Upper lobe of left lung (tissue), 6 donors: ENCODE data around the gene MEGF8. TPM values are rescaled to one million over a fixed set of nuclear protein-coding genes. Genes with fewer than 3 reads are reported as not detected.

Experiments used
- ATAC-seq, 2 donors: fragments of 200-7000 bp; cut with Tn5 transposase; one replicate each; pipeline ENCODE4 v1.9.1; 2022; ENCODE audit warnings: mild to moderate bottlenecking in 2 of 2, moderate library complexity in 2 of 2; ENCODE audit not compliant: low FRiP score in 2 of 2
- DNase-seq, 2 donors: peaks; one replicate each; pipeline ENCODE4 v3.0.0-alpha.2; 2019 to 2020
- H3K27ac ChIP-seq, 4 donors: fragments of 200-600 bp; sonication (generic); one replicate each; pipeline ENCODE4 v1.5.1; 2016 to 2019
- H3K27me3 ChIP-seq, 4 donors: fragments of 200-600 bp; sonication (generic); one replicate each; pipeline ENCODE4 v1.5.1; 2017 to 2019
- H3K36me3 ChIP-seq, 4 donors: fragments of 200-600 bp; sonication (generic); one replicate each; pipeline ENCODE4 v1.5.1; 2016 to 2019
- H3K4me1 ChIP-seq, 4 donors: fragments of 200-600 bp; sonication (generic); one replicate each; pipeline ENCODE4 v1.5.1; 2018 to 2019
- H3K4me3 ChIP-seq, 4 donors: fragments of 200-600 bp; sonication (generic); one replicate each; pipeline ENCODE4 v1.5.1; 2017 to 2019; ENCODE audit warnings: mild to moderate bottlenecking in 2 of 4, moderate library complexity in 1 of 4
- H3K9me3 ChIP-seq, 4 donors: fragments of 200-600 bp; sonication (generic); one replicate each; pipeline ENCODE4 v1.5.1; 2018 to 2019
- CTCF ChIP-seq, 6 experiments: fragments of 450-650 bp in 4 of 6; fragments of 200-600 bp in 2 of 6; sonication (generic) in 2 of 6; IDR thresholded peaks; one replicate each; pipeline ENCODE4 v1.5.1; 2016 to 2019; ENCODE audit warnings: antibody characterized with exemption in 6 of 6
- EP300 ChIP-seq, 4 donors: sonication (generic); formaldehyde crosslinking; IDR thresholded peaks; one replicate each; pipeline ENCODE4 v1.5.1; 2017; ENCODE audit warnings: antibody characterized with exemption in 4 of 4, control low read depth in 2 of 4
- POLR2A ChIP-seq, 4 donors: fragments of 450-650 bp; IDR thresholded peaks; one replicate each; pipeline ENCODE4 v1.5.1; 2016 to 2017; ENCODE audit warnings: antibody characterized with exemption in 4 of 4, mild to moderate bottlenecking in 2 of 4
- POLR2AphosphoS5 ChIP-seq, 2 donors: sonication (generic); formaldehyde crosslinking; IDR thresholded peaks; one replicate each; pipeline ENCODE4 v1.5.1; 2017; ENCODE audit warnings: antibody characterized with exemption in 2 of 2
- WGBS, 2 donors: methylation state at CpG; one replicate each; pipeline ENCODE4 v1.1.5; 2017 to 2018; 5-methylcytosine and 5-hydroxymethylcytosine counted together
- total RNA-seq, 6 donors: library from RNA; depleted of rRNA in 4 of 6; stranded (reverse); fragments of >200 nt in 4 of 6; gene quantifications; one replicate each; pipeline versions ENCODE4 v1.1.0 to v1.2.1, GENCODE V29; 2016 to 2021
- donor health status: DM: no; HTN: no; CAD: no; lungs with moderate emphysema.
- donor health status: DM: no; HTN: yes; CAD: no; lungs with severe emphysema.

The MEGF8 gene
- total RNA-seq, 6 donors from 2014 or later = 13.7 to 30.7 (median 17.8) TPM

GRCh38 chr19:42281146-42281826 is 44.1 kb upstream of the MEGF8 start:
- Histone ChIP-seq H3K27ac (peak overlapping the region; percentile 96 to 99 (median 96)), H3K9me3 (no peaks in the 10 kb centered on the region), H3K4me1 (peaks cover 72 to 91% (median 82%) of the 10 kb centered on the region in 4 donors), H3K4me3 (peak overlapping the region; percentile 71 to 88 (median 86)), H3K27me3 (no peaks in the 10 kb centered on the region), H3K36me3 (peaks cover 0 to 5% (median 0%) of the 10 kb centered on the region in 4 donors)
- whole genome bisulfite sequencing, 2 donors = 15 to 40% methylated on average over 2 to 15 of the region's 25 CpGs
- DNase-seq (peak in 1 of 2 donors; percentile 88), ATAC-seq (peak in 1 of 2 donors; percentile 2)
- TF ChIP-seq POLR2A (IDR thresholded peaks at IDR 0.05) = peak in 2 of 4 donors; percentile 30 to 38
- TF ChIP-seq POLR2AphosphoS5 (IDR thresholded peaks at IDR 0.05) = peak in 1 of 2 donors; percentile 58
- peak in 3 of 6 experiments; percentile 6 to 21 (median 7) for TF ChIP-seq CTCF (IDR thresholded peaks at IDR 0.05)
- no peak for TF ChIP-seq EP300 (IDR thresholded peaks at IDR 0.05)

GRCh38 chr19:42281827-42282762 is 43.3 kb upstream of the MEGF8 start:
- Histone ChIP-seq H3K4me3 (peak overlapping the region in 3 of 4 donors; percentile 83 to 88 (median 88)), H3K27me3 (no peaks in the 10 kb centered on the region), H3K36me3 (peaks cover 0 to 4% (median 3%) of the 10 kb centered on the region in 4 donors), H3K27ac (peak overlapping the region; percentile 96 to 99 (median 96)), H3K4me1 (peaks cover 67 to 89% (median 80%) of the 10 kb centered on the region in 4 donors), H3K9me3 (no peaks in the 10 kb centered on the region)
- no peak for DNase-seq
- TF ChIP-seq EP300 (IDR thresholded peaks at IDR 0.05) = no peak
- no peak for TF ChIP-seq POLR2AphosphoS5 (IDR thresholded peaks at IDR 0.05)
- no peak for TF ChIP-seq CTCF (IDR thresholded peaks at IDR 0.05)
- no peak for TF ChIP-seq POLR2A (IDR thresholded peaks at IDR 0.05)
- ATAC-seq = no peak
- WGBS, 2 donors = 24 to 33% methylated on average over 4 to 7 of the region's 7 CpGs

- Histone ChIP-seq H3K27ac (peak overlapping the region; percentile 96 to 99 (median 96)), H3K36me3 (peaks cover 0 to 11% (median 10%) of the 10 kb centered on the region in 4 donors), H3K9me3 (no peaks in the 10 kb centered on the region), H3K4me3 (peak overlapping the region in 2 of 4 donors; percentile 68 to 80), H3K4me1 (peaks cover 60 to 82% (median 73%) of the 10 kb centered on the region in 4 donors), H3K27me3 (no peaks in the 10 kb centered on the region)
- no peak for TF ChIP-seq EP300 (IDR thresholded peaks at IDR 0.05)
- no peak for TF ChIP-seq CTCF (IDR thresholded peaks at IDR 0.05)
- TF ChIP-seq POLR2A (IDR thresholded peaks at IDR 0.05) = no peak
- TF ChIP-seq POLR2AphosphoS5 (IDR thresholded peaks at IDR 0.05) = no peak
- DNase-seq (no peak), ATAC-seq (no peak)
- 28 to 37% methylated on average over 3 to 4 of the region's 4 CpGs for WGBS, 2 donors
Measured at GRCh38 chr19:42282819-42283187, 42.6 kb upstream of the MEGF8 start.

GRCh38 chr19:42283188-42284065 is 42.0 kb upstream of the MEGF8 start:
- peak overlapping the region; percentile 96 to 99 (median 96) for H3K27ac ChIP-seq
- TF ChIP-seq EP300 (IDR thresholded peaks at IDR 0.05) (no peak), POLR2AphosphoS5 (IDR thresholded peaks at IDR 0.05) (peak in 1 of 2 donors; percentile 82), POLR2A (IDR thresholded peaks at IDR 0.05) (peak in 3 of 4 donors; percentile 34 to 76 (median 67)), CTCF (IDR thresholded peaks at IDR 0.05) (peak in 2 of 6 experiments; percentile 8 to 35)
- ATAC-seq (peak; percentile 81 to 87), DNase-seq (peak; percentile 95 to 99)
- no peaks in the 10 kb centered on the region for H3K27me3 ChIP-seq
- peak overlapping the region; percentile 4 to 80 (median 70) for H3K4me3 ChIP-seq
- H3K36me3 ChIP-seq = peaks cover 0 to 18% (median 16%) of the 10 kb centered on the region in 4 donors
- no peaks in the 10 kb centered on the region for H3K9me3 ChIP-seq
- peaks cover 53 to 76% (median 67%) of the 10 kb centered on the region in 4 donors for H3K4me1 ChIP-seq
- 2% methylated on average over 29 to 32 of the region's 74 CpGs for WGBS, 2 donors
